ENCODE data around the gene CNST.

- no peak for TF ChIP-seq USF1 (IDR thresholded peaks at IDR 0.05)
- TF ChIP-seq TAF1 (IDR thresholded peaks at IDR 0.05; ENCODE audit: low read depth), result no peak
- no peak for TF ChIP-seq EP300 (IDR thresholded peaks at IDR 0.05; ENCODE audit: borderline replicate concordance)
- TF ChIP-seq RAD21 (IDR thresholded peaks at IDR 0.05; ENCODE audit: low read depth), result no peak
- TF ChIP-seq CEBPB (IDR thresholded peaks at IDR 0.05), result no peak
Observed at GRCh38 chr1:246552110-246552509, 14.1 kb upstream of the CNST start.
